Measurements from ENCODE around the gene RIMS3. TPM values are rescaled to one million over a fixed set of nuclear protein-coding genes. Genes with fewer than 3 reads are reported as not detected.

Gene RIMS3
- total RNA-seq, 1 experiment from 2014 or later = 19.8 TPM

GRCh38 chr1:40625076-40625475, 40.4 kb downstream of the RIMS3 start:
- no peak for TF ChIP-seq OVOL2 (CRISPR knock-in tag; IDR thresholded peaks at IDR 0.05; ENCODE audit: borderline replicate concordance)
- no peak for TF ChIP-seq ZNF425 (CRISPR knock-in tag; conservative IDR thresholded peaks at IDR 0.05)
- no peak for TF ChIP-seq NR1H2 (CRISPR knock-in tag; IDR thresholded peaks at IDR 0.05)
- TF ChIP-seq JUN (CRISPR knock-in tag; IDR thresholded peaks at IDR 0.05) = no peak
- TF ChIP-seq PREB (CRISPR knock-in tag; IDR thresholded peaks at IDR 0.05; ENCODE audit: borderline replicate concordance) = no peak
- H3K27ac Mint-ChIP-seq = no peak overlapping the region
- H3K27me3 Mint-ChIP-seq (ENCODE audit: low read depth) = no peaks in the 10 kb centered on the region
- DNase-seq (ENCODE audit: low spot score) (peak; percentile 45), ATAC-seq (peak; percentile 89)
- no peaks in the 10 kb centered on the region for H3K36me3 Mint-ChIP-seq
- H3K4me3 Mint-ChIP-seq = no peak overlapping the region
- CTCF ChIA-PET = interaction anchor here (0.5 to 1.3 kb wide), 22 partner anchors 8 to 499 kb away, joined by 3 to 12 read pairs (median 4); partner anchors contain the start of genes NFYC, RIMS3 and ZFP69B
- H3K4me1 Mint-ChIP-seq = no peaks in the 10 kb centered on the region
- H3K9me3 Mint-ChIP-seq = no peaks in the 10 kb centered on the region
- POLR2A ChIA-PET = no interaction called here

- DNase-seq (ENCODE audit: low spot score) (no peak), ATAC-seq (no peak)
- Mint-ChIP-seq H3K4me3 (no peak overlapping the region), H3K9me3 (no peaks in the 10 kb centered on the region), H3K27me3 (ENCODE audit: low read depth) (no peaks in the 10 kb centered on the region), H3K27ac (no peak overlapping the region), H3K36me3 (no peaks in the 10 kb centered on the region), H3K4me1 (no peaks in the 10 kb centered on the region)
- CTCF ChIA-PET = interaction anchor here (1.0 kb wide), 1 partner anchor 39 kb away, joined by 3 read pairs; no protein-coding TSS in a partner anchor
- no peak for TF ChIP-seq KAT7 (CRISPR knock-in tag; IDR thresholded peaks at IDR 0.05; ENCODE audit: borderline replicate concordance)
- no peak for TF ChIP-seq IRF2 (CRISPR knock-in tag; IDR thresholded peaks at IDR 0.05; ENCODE audit: borderline replicate concordance, low read depth)
- TF ChIP-seq MLX (CRISPR knock-in tag; IDR thresholded peaks at IDR 0.05) = no peak
- no peak for TF ChIP-seq NR1H2 (CRISPR knock-in tag; IDR thresholded peaks at IDR 0.05)
- no peak for TF ChIP-seq ZNF219 (CRISPR knock-in tag; IDR thresholded peaks at IDR 0.05; ENCODE audit: borderline replicate concordance)
- TF ChIP-seq NFATC4 (CRISPR knock-in tag; IDR thresholded peaks at IDR 0.05) = no peak
- TF ChIP-seq SOX15 (CRISPR knock-in tag; IDR thresholded peaks at IDR 0.05) = no peak
- no peak for TF ChIP-seq HMGA2 (CRISPR knock-in tag; IDR thresholded peaks at IDR 0.05)
- POLR2A ChIA-PET = no interaction called here
Measured at GRCh38 chr1:40622936-40623629, 42.4 kb downstream of the RIMS3 start.

GRCh38 chr1:40621821-40622450, 43.5 kb downstream of the RIMS3 start:
- ChIA-PET CTCF (no interaction called here), POLR2A (no interaction called here)
- no peak for DNase-seq (ENCODE audit: low spot score)
- Mint-ChIP-seq H3K4me3 (no peak overlapping the region), H3K4me1 (no peaks in the 10 kb centered on the region), H3K9me3 (no peaks in the 10 kb centered on the region), H3K36me3 (no peaks in the 10 kb centered on the region), H3K27ac (no peak overlapping the region), H3K27me3 (ENCODE audit: low read depth) (no peaks in the 10 kb centered on the region)
- no peak for ATAC-seq
- TF ChIP-seq TCF7 (CRISPR knock-in tag; IDR thresholded peaks at IDR 0.05; ENCODE audit: low read depth) = no peak
- no peak for TF ChIP-seq TEAD1 (CRISPR knock-in tag; IDR thresholded peaks at IDR 0.05)
- TF ChIP-seq OVOL2 (CRISPR knock-in tag; IDR thresholded peaks at IDR 0.05; ENCODE audit: borderline replicate concordance) = no peak
- TF ChIP-seq AFF4 (CRISPR knock-in tag; IDR thresholded peaks at IDR 0.05; ENCODE audit: borderline replicate concordance) = no peak
- TF ChIP-seq GABPB1 (CRISPR knock-in tag; IDR thresholded peaks at IDR 0.05) = no peak
- TF ChIP-seq ZNF281 (CRISPR knock-in tag; IDR thresholded peaks at IDR 0.05) = no peak
- no peak for TF ChIP-seq SMAD3 (CRISPR knock-in tag; IDR thresholded peaks at IDR 0.05; ENCODE audit: borderline replicate concordance)

Measured in WTC11 (cell line).